Stimulated activated CD8-positive, alpha-beta memory T cell treated with anti-CD3 and anti-CD28 coated beads, Interleukin-12 subunit alpha, Interleukin-12 subunit beta, amount 100 ng/mL, for 24 hours (primary cell): Measurements from ENCODE around the gene ZNF654.
"Not testable (repeated sequence)": the region's sequence is repeated elsewhere in the genome, so short reads cannot be mapped to it uniquely, and the experiment has no call there.

Experiments
- DNase-seq: peaks from one replicate; pipeline ENCODE4 v3.0.0-alpha.2; 2020; ENCODE audit errors: extremely low read depth

ZNF654 gene

DNA sequence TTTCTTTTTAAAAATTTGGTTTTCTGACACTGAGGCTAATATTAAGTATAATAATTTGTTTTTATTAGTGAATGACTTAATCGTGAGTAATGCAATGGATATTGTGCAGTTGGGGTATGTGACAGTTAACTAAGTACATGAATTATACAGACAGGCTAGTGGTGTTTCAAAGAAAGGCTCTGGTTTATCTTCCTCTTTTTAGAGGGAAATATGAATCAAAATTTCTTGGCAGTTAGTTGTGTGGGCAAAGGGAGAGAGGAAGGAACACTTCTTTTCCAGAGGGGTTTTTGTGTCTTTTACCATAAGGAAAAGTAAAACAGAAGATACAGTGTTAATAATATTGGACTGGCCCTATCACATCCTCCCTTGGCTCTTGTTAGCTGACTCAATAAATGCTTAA is 2.7 kb downstream of the ZNF654 start:
- DNase-seq = no peak

DNA sequence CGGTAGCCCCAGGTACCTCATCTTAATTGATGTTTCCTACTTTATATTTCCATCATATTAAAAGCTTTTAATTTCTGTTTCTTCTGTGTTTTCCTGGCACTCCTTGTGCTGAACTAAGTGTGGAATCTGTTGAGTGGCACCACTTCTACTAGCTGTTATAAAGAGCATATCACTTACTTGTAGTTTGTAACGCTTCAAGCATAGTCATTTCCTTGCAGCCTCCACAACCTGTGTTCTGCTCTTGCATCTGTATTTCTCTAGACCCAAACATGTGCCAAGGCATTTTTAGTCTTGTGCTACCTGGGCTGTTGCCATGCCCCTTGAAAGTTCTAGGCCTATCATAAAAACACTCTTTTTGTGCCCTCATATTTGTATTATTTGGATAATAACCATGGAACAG is 16.0 kb downstream of the ZNF654 start:
- DNase-seq = no peak

DNA sequence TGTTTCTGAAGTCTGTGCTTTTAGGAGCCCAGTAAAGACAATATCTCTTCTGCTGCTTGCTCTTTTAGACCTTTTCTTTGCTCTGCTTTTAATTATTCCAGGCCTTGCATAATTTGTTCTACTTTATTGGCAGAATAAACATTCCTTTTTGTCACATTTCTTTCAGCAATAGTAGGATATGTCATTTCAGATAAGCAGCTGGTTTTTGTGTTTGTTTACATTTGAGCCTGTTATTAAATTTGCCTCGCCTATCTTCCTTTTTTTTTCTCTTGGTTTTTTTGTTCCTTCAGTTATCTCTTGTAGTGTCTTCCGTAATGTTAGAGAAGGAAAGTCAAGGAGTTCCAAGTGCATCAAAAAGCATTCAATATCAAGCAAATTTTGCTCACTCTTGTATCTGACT is 16.4 kb downstream of the ZNF654 start:
- no peak for DNase-seq

GRCh38 chr3:88076712-88077111 is 17.7 kb downstream of the ZNF654 start:
- no peak for DNase-seq

DNA sequence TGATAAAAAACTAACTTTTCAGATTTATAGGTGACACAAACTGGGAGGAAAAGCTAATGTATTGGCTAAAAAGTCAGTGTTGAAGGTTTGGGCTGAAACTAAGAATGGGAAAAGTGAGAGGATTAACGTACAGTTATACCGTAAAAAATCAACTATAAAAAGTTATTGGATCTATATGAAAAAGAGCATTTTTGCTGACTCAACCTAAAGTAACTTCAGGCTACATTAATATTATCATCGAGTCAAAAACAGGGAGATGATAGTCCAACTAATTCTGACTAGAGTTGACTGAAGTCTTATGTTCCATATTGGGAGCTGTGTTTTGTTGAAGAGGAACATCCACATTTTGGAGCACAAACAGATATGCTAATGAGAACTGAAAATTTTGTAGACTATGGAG is 19.9 kb downstream of the ZNF654 start:
- DNase-seq = no peak

DNA sequence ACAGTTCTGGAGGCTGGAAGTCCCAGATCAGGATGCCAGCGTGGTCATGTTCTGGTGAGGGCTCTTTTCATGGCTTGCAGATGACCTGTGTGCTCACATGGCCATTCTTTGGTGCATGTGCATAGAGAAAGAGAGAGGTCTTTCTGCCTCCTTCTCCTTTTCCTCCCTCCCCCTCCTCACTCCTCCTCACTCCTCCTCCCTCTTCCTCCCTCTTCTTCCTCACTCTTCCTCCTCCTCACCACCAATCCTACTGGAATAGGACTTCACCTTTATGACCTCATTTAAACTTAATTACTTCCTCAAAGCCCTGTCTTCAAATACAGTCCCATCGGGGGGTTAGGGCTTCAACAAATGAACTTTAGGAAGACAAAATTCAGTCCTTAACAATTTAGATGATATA is 23.8 kb downstream of the ZNF654 start:
- no peak for DNase-seq

GRCh38 chr3:88084097-88084501 is 25.0 kb downstream of the ZNF654 start:
- no peak for DNase-seq

DNA sequence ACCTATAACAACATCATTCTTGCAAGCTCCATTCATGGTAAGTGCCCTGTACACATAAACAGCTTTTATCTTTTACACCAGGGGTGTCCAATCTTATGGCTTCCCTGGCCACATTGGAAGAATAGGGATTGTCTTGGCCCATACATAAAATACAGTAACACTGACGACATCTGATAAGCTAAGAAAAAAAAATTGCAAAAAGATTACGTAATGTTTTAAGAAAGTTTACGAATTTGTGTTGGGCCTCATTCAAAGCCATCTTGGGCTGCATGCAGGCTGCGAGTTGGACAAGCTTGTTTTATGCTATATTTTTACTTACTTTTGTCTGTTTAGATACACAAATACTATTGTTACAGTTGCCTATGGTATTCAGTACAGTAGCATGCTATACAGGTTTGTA is 31.6 kb downstream of the ZNF654 start:
- no peak for DNase-seq

GRCh38 chr3:88092270-88092669 is 33.2 kb downstream of the ZNF654 start:
- no peak for DNase-seq

GRCh38 chr3:88093266-88093665 is 34.2 kb downstream of the ZNF654 start:
- DNase-seq = no peak

GRCh38 chr3:88101142-88101541 is 42.1 kb downstream of the ZNF654 start:
- no peak for DNase-seq

GRCh38 chr3:88105325-88105724 is 46.3 kb downstream of the ZNF654 start:
- DNase-seq = no peak

GRCh38 chr3:88112289-88112688 is 53.2 kb downstream of the ZNF654 start:
- DNase-seq = no peak

GRCh38 chr3:88113311-88114162 is 54.5 kb downstream of the ZNF654 start:
- peak; percentile 14 for DNase-seq

- DNase-seq = no peak
Observed at GRCh38 chr3:88114878-88115549, 56.0 kb downstream of the ZNF654 start.

- no peak for DNase-seq
Observed at GRCh38 chr3:88117683-88118082, 58.6 kb downstream of the ZNF654 start.

DNA sequence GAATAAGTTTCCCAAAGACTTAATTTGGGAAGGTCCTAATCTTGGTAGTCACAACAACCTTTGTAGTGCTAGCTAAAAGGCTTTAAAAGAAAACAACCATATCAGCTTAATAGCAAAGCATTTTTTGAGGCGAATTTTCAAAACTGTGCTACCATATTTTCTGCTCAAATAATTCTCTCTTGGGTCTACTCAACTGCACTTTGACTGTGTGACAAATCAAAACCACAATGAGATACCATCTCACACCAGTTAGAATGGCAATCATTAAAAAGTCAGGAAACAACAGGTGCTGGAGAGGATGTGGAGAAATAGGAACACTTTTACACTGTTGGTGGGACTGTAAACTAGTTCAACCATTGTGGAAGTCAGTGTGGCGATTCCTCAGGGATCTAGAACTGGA is 59.5 kb downstream of the ZNF654 start:
- DNase-seq = not testable (repeated sequence)

DNA sequence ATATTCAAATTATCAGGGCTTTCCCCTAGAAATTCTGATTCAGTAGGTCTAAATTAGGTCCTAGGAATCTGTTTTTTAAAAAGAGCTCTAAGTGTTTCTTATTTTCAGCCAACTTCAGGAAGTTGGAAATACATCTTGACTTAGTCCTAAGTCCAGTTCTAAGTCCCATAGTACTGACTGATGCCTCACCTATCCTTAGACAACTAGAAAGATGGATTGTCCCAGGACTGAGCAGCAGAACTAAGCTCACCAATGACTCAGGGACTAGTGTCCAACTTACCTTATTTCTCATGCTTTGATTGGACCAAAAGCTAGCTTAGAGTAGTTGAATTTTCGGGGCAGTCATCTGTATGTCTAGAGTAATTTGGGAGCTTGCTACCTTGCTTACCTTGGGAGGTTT is 64.5 kb downstream of the ZNF654 start:
- DNase-seq = no peak

DNA sequence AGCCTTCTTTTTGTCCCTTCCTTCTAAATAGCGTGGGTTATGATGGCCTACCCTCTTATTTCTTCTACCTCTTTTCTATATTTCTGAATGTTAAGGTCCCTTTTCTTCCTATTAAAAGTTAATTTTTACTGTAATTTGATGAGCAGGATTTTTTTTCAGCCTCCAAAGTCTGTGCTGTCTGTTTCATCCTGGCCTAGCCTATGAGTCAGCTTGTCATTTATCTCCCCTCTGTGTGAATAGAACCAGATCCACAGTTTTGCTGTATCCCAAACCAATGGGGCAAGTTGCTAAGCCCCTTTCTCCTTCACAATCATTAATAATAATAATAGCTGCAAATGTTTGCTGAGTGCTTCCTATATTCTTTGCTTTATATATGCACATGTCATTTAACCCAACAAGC is 72.6 kb downstream of the ZNF654 start:
- no peak for DNase-seq

DNA sequence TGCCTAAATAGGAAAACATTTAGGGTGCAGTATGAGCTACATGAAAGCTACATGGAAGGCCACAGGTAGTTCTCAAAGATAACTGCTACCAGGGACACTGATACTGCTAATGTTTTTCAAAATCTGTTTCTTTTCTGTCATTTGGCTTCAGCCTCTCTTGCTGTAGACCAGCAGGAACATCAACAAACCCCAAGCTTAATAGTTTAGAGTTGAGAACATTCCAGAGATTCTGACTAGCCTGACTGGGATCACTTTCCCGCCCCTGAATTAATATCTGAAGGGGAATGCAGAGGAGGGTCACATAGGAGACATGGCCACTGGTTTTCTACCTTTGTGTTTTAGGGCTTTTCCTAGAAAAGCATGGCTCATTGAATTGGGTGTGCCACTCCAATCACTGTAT is 73.8 kb downstream of the ZNF654 start:
- DNase-seq = no peak

DNA sequence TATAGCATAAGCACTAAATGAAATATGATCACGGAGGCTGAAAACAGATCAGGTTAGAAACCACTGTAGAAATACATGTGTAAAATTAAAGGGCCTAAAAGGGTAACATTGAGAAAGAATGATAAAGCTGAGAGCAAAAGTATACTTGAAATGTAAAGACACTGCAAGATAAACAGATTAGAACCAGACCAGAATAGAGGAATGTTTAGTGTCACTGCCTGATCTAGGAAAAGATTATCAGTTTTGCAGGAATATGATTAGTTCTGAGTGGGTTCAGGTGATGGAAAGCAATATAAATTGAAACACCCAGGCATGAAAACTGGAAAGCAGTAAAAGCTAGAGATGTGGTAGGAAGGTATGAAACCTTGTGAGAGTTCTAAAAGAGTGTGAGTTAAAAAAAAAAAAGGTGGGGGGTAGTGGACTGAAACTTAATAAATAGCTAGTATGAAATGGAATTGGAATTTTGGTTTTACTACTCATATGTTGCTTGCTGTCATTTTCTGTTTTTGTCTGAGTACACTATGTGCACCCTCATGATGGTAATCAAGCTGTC is 74.7 kb downstream of the ZNF654 start:
- no peak for DNase-seq

- DNase-seq = no peak
Observed at GRCh38 chr3:88137836-88138235, 78.8 kb downstream of the ZNF654 start.

GRCh38 chr3:88141458-88142083 is 82.5 kb downstream of the ZNF654 start:
- DNase-seq = no peak
